Naive thymus-derived CD4-positive, alpha-beta T cell (primary cell): ENCODE results near the gene LOX. TPM values are rescaled to one million over a fixed set of nuclear protein-coding genes. Genes with fewer than 3 reads are reported as not detected.

Experiments used
- ATAC-seq: fragments of 150-1000 bp; cut with Tn5 transposase; 2 replicates; pipeline ENCODE4 v1.10.0; 2021; ENCODE audit warnings: mild to moderate bottlenecking, moderate library complexity
- CTCF ChIA-PET: fragments of 350-600 bp; sonication (Branson Sonifier 250); formaldehyde crosslinking; loops from one replicate; lab custom pipeline; 2021; ENCODE audit warnings: antibody characterized with exemption; lab: Charles Lee
- POLR2A ChIA-PET: fragments of 350-600 bp; sonication (Branson Sonifier 250); formaldehyde crosslinking; loops from one replicate; lab custom pipeline; 2021; ENCODE audit warnings: antibody characterized with exemption, inconsistent platforms; lab: Charles Lee
- DNase-seq, 9 donors: peaks; one replicate each; pipeline versions ENCODE4 v3.0.0 to v3.0.0-alpha.2; 2020 to 2022; ENCODE audit warnings: mixed read lengths in 1 of 9
- H3K27ac ChIP-seq: one replicate; pipeline ENCODE4 v1.7.0; 2013; ENCODE audit warnings: mild to moderate bottlenecking, low read depth, low read length, moderate library complexity
- H3K27me3 ChIP-seq, 2 donors: one replicate each; pipeline ENCODE4 v1.7.0; 2013; ENCODE audit warnings: low read length in 2 of 2, mild to moderate bottlenecking in 2 of 2, moderate library complexity in 2 of 2; ENCODE audit not compliant: control insufficient read depth in 2 of 2, insufficient read depth in 2 of 2
- H3K36me3 ChIP-seq, 3 experiments: 1 replicate in 2 of 3; 2 replicates in 1 of 3; pipeline ENCODE4 v1.7.0; 2013; ENCODE audit warnings: low read length in 3 of 3, mild to moderate bottlenecking in 3 of 3, moderate library complexity in 1 of 3; ENCODE audit not compliant: insufficient read depth in 3 of 3, control insufficient read depth in 2 of 3
- H3K4me1 ChIP-seq, 2 donors: one replicate each; pipeline ENCODE4 v1.7.0; 2013; ENCODE audit warnings: low read length in 2 of 2, mild to moderate bottlenecking in 2 of 2, moderate library complexity in 1 of 2; ENCODE audit not compliant: control insufficient read depth in 2 of 2, insufficient read depth in 2 of 2
- H3K4me3 ChIP-seq: 2 replicates; pipeline ENCODE4 v1.7.0; 2013; ENCODE audit warnings: mild to moderate bottlenecking, low read length
- H3K9me3 ChIP-seq, 3 experiments: 1 replicate in 2 of 3; 2 replicates in 1 of 3; pipeline ENCODE4 v1.7.0; 2013; ENCODE audit warnings: low read length in 3 of 3; ENCODE audit not compliant: control insufficient read depth in 2 of 3
- H3K27ac Mint-ChIP-seq, 9 donors: one replicate each; pipeline ENCODE4 v1.8.0; 2020 to 2022; ENCODE audit warnings: mixed read lengths in 9 of 9, mild to moderate bottlenecking in 8 of 9, moderate library complexity in 5 of 9, inconsistent platforms in 2 of 9
- H3K27me3 Mint-ChIP-seq, 5 donors: one replicate each; pipeline ENCODE4 v1.8.0; 2021 to 2022; ENCODE audit warnings: mixed read lengths in 5 of 5, mild to moderate bottlenecking in 1 of 5
- H3K36me3 Mint-ChIP-seq, 5 donors: one replicate each; pipeline ENCODE4 v1.8.0; 2020 to 2022; ENCODE audit warnings: mixed read lengths in 5 of 5, mild to moderate bottlenecking in 3 of 5, inconsistent platforms in 1 of 5
- H3K4me1 Mint-ChIP-seq, 7 donors: one replicate each; pipeline ENCODE4 v1.8.0; 2020 to 2022; ENCODE audit warnings: mixed read lengths in 7 of 7, mild to moderate bottlenecking in 3 of 7, inconsistent platforms in 1 of 7
- H3K4me3 Mint-ChIP-seq, 10 donors: one replicate each; pipeline ENCODE4 v1.8.0; 2020 to 2022; ENCODE audit warnings: mild to moderate bottlenecking in 10 of 10, mixed read lengths in 10 of 10, moderate library complexity in 6 of 10, inconsistent platforms in 2 of 10
- H3K9me3 Mint-ChIP-seq, 11 donors: one replicate each; pipeline ENCODE4 v1.8.0; 2020 to 2022; ENCODE audit warnings: mixed read lengths in 11 of 11, mild to moderate bottlenecking in 4 of 11, inconsistent platforms in 1 of 11, moderate library complexity in 1 of 11
- intact Hi-C, 2 donors: fragments of 100-400 bp; cut with micrococcal nuclease; formaldehyde crosslinking; loops; one replicate each; pipeline ENCODE4 v1.15.1; 2023
- polyA plus RNA-seq, 2 donors: library from polyadenylated mRNA; unstranded; fragments of 300-500 nt; fragmentation: Illumina TruSeq; gene quantifications; one replicate each; pipeline ENCODE4 v1.2.3, GENCODE V29; 2021
- total RNA-seq, 6 experiments: library from RNA in 5 of 6; stranded (reverse) in 5 of 6; gene quantifications; 1 replicate in 5 of 6; 2 replicates in 1 of 6; pipeline ENCODE4 v1.2.3 and lab custom pipeline; 2021 to 2026

Gene LOX
- total and polyA plus RNA-seq, 7 experiments from 2014 or later: 0.18 TPM; not detected in 6

DNA sequence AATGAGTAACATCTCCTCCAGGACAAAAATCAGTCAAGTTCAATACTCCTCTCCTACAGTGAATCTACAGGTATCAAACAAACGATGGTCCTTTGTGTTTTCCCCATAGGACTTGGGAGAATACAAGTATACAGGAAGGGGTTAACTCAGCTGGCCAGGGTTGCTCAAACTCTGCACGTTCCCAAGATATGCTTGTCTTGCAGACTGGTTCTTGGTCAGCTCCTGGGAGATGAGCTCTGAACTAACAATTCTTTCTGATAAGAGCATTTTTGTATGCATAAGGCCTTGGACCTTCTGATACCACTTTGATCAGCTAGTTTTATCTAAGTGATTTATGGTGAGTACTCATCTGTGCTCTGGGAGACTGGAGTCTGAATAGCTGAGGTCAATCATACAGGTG lies 42.1 kb downstream of the LOX start:
- Histone ChIP-seq H3K9me3 (no peaks in the 10 kb centered on the region), H3K27me3 (no peaks in the 10 kb centered on the region), H3K4me1 (no peaks in the 10 kb centered on the region), H3K27ac (no peak overlapping the region), H3K36me3 (no peaks in the 10 kb centered on the region), H3K4me3 (no peak overlapping the region)
- H3K36me3 Mint-ChIP-seq: peaks cover 0 to 35% (median 9%) of the 10 kb centered on the region in 5 donors
- H3K27ac Mint-ChIP-seq: no peak overlapping the region
- no peak for DNase-seq
- H3K4me1 Mint-ChIP-seq: no peaks in the 10 kb centered on the region
- no peaks in the 10 kb centered on the region for H3K27me3 Mint-ChIP-seq
- POLR2A ChIA-PET: no interaction called here
- CTCF ChIA-PET: no interaction called here
- H3K4me3 Mint-ChIP-seq: no peak overlapping the region
- intact Hi-C loops: no loop called here
- no peaks in the 10 kb centered on the region for H3K9me3 Mint-ChIP-seq
- ATAC-seq: no peak

GRCh38 chr5:122031836-122032235 lies 46.2 kb downstream of the LOX start:
- no peaks in the 10 kb centered on the region for H3K4me1 Mint-ChIP-seq
- H3K4me3 Mint-ChIP-seq: no peak overlapping the region
- Histone ChIP-seq H3K36me3 (peaks cover 0 to 18% (median 4%) of the 10 kb centered on the region in 3 experiments), H3K27ac (no peak overlapping the region), H3K4me1 (no peaks in the 10 kb centered on the region), H3K4me3 (no peak overlapping the region), H3K27me3 (no peaks in the 10 kb centered on the region), H3K9me3 (no peaks in the 10 kb centered on the region)
- ChIA-PET CTCF (no interaction called here), POLR2A (interaction anchor here (0.7 kb wide), 1 partner anchor 1532 kb away, joined by 7 read pairs; no protein-coding TSS in a partner anchor)
- H3K36me3 Mint-ChIP-seq: peaks cover 0 to 54% (median 21%) of the 10 kb centered on the region in 5 donors
- H3K9me3 Mint-ChIP-seq: no peaks in the 10 kb centered on the region
- intact Hi-C loops: no loop called here
- H3K27me3 Mint-ChIP-seq: no peaks in the 10 kb centered on the region
- H3K27ac Mint-ChIP-seq: no peak overlapping the region
- ATAC-seq: no peak
- no peak for DNase-seq

DNA sequence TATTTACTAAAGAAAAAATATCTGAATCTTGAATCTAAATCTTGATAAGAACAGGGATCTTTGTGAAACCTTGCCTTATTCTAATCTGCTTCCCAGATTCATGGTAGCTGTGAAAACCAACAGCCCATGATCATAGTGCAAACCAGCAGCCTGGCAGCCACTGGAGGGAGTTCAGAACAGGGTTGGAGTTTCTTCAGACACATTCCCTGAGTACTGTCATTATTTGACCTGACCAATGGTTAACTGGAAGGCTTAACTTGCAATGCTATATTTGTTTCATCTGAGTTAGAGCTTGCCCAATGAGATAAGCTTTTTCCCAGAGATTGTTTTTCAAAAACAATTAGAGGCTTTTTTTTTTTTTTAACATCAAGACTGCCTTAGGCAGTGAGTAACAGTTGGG lies 47.8 kb downstream of the LOX start:
- Histone ChIP-seq H3K27me3 (no peaks in the 10 kb centered on the region), H3K36me3 (peaks cover 0 to 28% (median 4%) of the 10 kb centered on the region in 3 experiments), H3K9me3 (no peaks in the 10 kb centered on the region), H3K4me3 (no peak overlapping the region), H3K4me1 (no peaks in the 10 kb centered on the region), H3K27ac (no peak overlapping the region)
- intact Hi-C loops: no loop called here
- no peaks in the 10 kb centered on the region for H3K9me3 Mint-ChIP-seq
- POLR2A ChIA-PET: no interaction called here
- no peak overlapping the region for H3K27ac Mint-ChIP-seq
- no peak for ATAC-seq
- H3K36me3 Mint-ChIP-seq: peaks cover 0 to 62% (median 30%) of the 10 kb centered on the region in 5 donors
- no peaks in the 10 kb centered on the region for H3K27me3 Mint-ChIP-seq
- H3K4me1 Mint-ChIP-seq: no peaks in the 10 kb centered on the region
- no peak for DNase-seq
- CTCF ChIA-PET: no interaction called here
- no peak overlapping the region for H3K4me3 Mint-ChIP-seq

- ATAC-seq (no peak), DNase-seq (no peak)
- no peaks in the 10 kb centered on the region for H3K27me3 ChIP-seq
- no peaks in the 10 kb centered on the region for H3K27me3 Mint-ChIP-seq
- POLR2A ChIA-PET: no interaction called here
- CTCF ChIA-PET: no interaction called here
- H3K36me3 Mint-ChIP-seq: peaks cover 0 to 58% (median 30%) of the 10 kb centered on the region in 5 donors
- H3K27ac Mint-ChIP-seq: no peak overlapping the region
- no peaks in the 10 kb centered on the region for H3K9me3 ChIP-seq
- no peaks in the 10 kb centered on the region for H3K4me1 Mint-ChIP-seq
- H3K27ac ChIP-seq: no peak overlapping the region
- no peaks in the 10 kb centered on the region for H3K9me3 Mint-ChIP-seq
- intact Hi-C loops: no loop called here
- no peak overlapping the region for H3K4me3 Mint-ChIP-seq
- no peak overlapping the region for H3K4me3 ChIP-seq
- no peaks in the 10 kb centered on the region for H3K4me1 ChIP-seq
- H3K36me3 ChIP-seq: peaks cover 0 to 28% (median 4%) of the 10 kb centered on the region in 3 experiments
These were observed 48.2 kb downstream of the LOX start for GRCh38 chr5:122029818-122030217.

- Histone ChIP-seq H3K4me1 (no peaks in the 10 kb centered on the region), H3K9me3 (no peaks in the 10 kb centered on the region), H3K36me3 (peaks cover 0 to 48% (median 6%) of the 10 kb centered on the region in 3 experiments), H3K27ac (no peak overlapping the region), H3K4me3 (no peak overlapping the region), H3K27me3 (no peaks in the 10 kb centered on the region)
- DNase-seq (no peak), ATAC-seq (no peak)
- Mint-ChIP-seq H3K9me3 (no peaks in the 10 kb centered on the region), H3K27ac (no peak overlapping the region), H3K4me1 (peaks cover 0 to 7% (median 0%) of the 10 kb centered on the region in 7 donors), H3K27me3 (no peaks in the 10 kb centered on the region), H3K36me3 (peaks cover 23 to 64% (median 57%) of the 10 kb centered on the region in 5 donors), H3K4me3 (no peak overlapping the region)
- intact Hi-C loops: no loop called here
- ChIA-PET CTCF (no interaction called here), POLR2A (no interaction called here)
These were observed 55.1 kb downstream of the LOX start for GRCh38 chr5:122022966-122023365.

GRCh38 chr5:122019919-122020590 lies 58.0 kb downstream of the LOX start:
- intact Hi-C loops: no loop called here
- Histone ChIP-seq H3K36me3 (peaks cover 0 to 33% (median 6%) of the 10 kb centered on the region in 3 experiments), H3K4me1 (no peaks in the 10 kb centered on the region), H3K27me3 (no peaks in the 10 kb centered on the region), H3K4me3 (no peak overlapping the region), H3K9me3 (no peaks in the 10 kb centered on the region), H3K27ac (no peak overlapping the region)
- POLR2A ChIA-PET: no interaction called here
- Mint-ChIP-seq H3K36me3 (peaks cover 23 to 60% (median 51%) of the 10 kb centered on the region in 5 donors), H3K4me3 (peak overlapping the region in 1 of 10 donors; percentile 0), H3K27me3 (no peaks in the 10 kb centered on the region), H3K4me1 (peaks cover 0 to 18% (median 6%) of the 10 kb centered on the region in 7 donors), H3K27ac (no peak overlapping the region), H3K9me3 (no peaks in the 10 kb centered on the region)
- ATAC-seq: no peak
- DNase-seq: no peak
- CTCF ChIA-PET: no interaction called here

GRCh38 chr5:122015471-122015870 lies 62.6 kb downstream of the LOX start:
- H3K4me1 ChIP-seq: no peaks in the 10 kb centered on the region
- ChIA-PET CTCF (no interaction called here), POLR2A (no interaction called here)
- Mint-ChIP-seq H3K27me3 (no peaks in the 10 kb centered on the region), H3K36me3 (peaks cover 6 to 32% (median 16%) of the 10 kb centered on the region in 5 donors), H3K27ac (peak overlapping the region in 1 of 9 donors; percentile 11), H3K4me1 (peaks cover 2 to 19% (median 6%) of the 10 kb centered on the region in 7 donors), H3K4me3 (no peak overlapping the region), H3K9me3 (no peaks in the 10 kb centered on the region)
- no peak for DNase-seq
- no peaks in the 10 kb centered on the region for H3K9me3 ChIP-seq
- intact Hi-C loops: no loop called here
- peaks cover 0 to 7% (median 3%) of the 10 kb centered on the region in 3 experiments for H3K36me3 ChIP-seq
- no peak overlapping the region for H3K27ac ChIP-seq
- H3K27me3 ChIP-seq: no peaks in the 10 kb centered on the region
- no peak overlapping the region for H3K4me3 ChIP-seq
- ATAC-seq: no peak
